ENCODE results near the gene ATAD3C.
"Not testable (repeated sequence)": the region's sequence is repeated elsewhere in the genome, so short reads cannot be mapped to it uniquely, and the experiment has no call there.

The ATAD3C gene

DNA sequence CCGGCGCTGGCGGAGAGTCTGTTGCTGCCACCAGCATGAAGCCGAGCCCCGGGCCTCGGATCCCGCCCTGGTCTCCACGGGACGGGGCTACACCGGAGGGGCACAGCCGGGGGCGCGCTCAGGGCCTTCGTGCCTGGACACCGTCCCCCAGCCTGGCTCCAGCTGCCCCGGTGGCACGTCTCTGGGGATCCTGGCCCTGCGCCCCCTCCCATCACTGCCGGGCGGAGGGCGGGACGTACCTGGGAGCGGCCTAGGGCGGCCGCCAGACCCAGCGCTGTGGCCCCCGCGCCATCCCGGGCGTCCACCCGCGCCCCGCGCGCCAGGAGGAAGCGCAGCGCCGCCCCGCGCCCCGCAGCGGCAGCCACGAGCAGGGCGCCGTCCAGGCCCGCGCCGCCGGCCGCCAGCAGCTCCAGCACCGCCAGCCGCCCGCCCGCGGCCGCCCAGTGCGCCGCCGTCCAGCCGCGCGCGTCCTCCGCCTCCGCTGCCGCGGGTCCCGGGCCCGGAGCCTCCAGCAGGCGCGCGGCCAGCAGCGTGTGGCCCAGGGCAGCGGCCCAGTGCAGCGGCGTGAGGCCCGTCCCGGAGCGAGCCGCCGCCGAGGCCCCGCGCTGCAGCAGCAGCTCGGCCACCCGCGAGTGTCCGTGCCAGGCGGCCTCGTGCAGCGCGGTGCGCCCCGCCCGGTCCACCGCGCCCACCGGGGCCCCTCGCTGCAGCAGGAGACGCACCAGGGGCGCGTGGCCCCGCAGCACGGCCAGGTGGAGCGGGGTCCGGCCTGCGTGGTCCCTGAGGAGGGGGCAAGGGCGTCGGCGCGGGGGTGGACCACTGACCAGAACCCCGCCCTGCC, 29.5 kb upstream of the ATAD3C start:
- no peak for DNase-seq

DNA sequence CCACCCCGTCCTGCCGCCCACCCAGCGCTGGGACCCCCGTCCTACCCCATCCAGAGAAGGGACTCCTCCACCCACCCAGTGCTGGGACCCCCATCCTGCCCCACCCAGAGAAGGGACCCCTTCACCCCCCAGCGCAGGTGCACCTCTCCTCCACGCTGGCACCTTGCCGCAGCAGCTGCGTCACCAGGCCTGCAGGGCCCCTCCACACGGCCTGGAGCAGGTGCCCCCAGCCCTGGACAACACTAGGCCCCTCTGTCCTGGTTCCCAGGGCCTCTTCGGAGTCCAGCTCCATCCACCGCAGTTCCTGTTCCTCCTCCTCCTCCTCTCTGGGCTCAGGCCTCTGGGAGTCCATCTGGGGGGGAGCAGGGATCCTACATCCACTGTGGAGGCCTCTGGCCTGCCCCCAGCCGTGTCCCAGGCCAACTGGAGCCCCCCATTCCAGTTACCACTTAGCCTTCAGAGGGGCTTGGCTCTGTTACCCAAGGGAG, 28.8 kb upstream of the ATAD3C start:
- DNase-seq: no peak

DNA sequence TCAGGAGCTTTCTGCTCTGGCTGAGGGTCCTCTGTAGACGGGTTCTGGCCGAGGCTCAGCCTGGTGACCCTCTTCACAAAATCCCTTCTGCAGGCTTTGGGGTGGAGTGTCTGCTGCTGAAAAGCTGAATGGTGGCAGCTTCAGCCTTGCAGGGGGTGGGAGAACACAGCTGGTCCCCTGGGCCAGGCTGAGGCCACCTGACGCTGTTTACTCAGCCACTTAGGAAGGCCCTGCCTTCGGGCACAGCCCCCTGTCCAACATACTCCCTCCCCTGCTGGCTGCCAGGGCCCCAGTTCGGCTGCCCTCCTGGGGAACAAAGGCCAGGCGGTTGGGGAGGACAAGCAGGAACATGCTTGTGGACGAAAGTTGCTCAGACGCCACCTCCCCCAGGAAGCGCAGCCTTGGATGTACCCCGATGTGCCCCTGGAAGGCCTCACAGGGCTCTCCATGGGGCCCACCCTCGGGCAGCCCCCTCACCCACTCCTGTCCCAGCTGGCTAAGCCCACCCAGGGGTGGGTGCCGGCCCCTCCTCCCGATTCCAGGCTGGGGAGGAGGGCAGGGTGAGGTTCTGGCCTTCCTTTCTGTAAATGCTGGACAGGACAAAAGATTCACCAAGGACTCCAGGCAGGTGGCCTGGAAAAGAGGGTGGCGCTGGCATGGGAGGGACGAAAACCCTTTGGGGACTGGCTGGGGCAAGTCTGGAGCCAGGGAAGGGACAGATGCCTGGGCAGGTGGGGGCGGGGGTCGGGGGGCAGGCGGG, 28.2 kb upstream of the ATAD3C start, which contains the start of gene ANKRD65:
Gene ANKRD65 (minus strand): TSS at position 130 of the 760 bp plus-strand sequence. CDS start 271 bp downstream, outside the sequence.
- no peak for DNase-seq

GRCh38 chr1:1421907-1422464, 27.5 kb upstream of the ATAD3C start:
- no peak for DNase-seq

DNA sequence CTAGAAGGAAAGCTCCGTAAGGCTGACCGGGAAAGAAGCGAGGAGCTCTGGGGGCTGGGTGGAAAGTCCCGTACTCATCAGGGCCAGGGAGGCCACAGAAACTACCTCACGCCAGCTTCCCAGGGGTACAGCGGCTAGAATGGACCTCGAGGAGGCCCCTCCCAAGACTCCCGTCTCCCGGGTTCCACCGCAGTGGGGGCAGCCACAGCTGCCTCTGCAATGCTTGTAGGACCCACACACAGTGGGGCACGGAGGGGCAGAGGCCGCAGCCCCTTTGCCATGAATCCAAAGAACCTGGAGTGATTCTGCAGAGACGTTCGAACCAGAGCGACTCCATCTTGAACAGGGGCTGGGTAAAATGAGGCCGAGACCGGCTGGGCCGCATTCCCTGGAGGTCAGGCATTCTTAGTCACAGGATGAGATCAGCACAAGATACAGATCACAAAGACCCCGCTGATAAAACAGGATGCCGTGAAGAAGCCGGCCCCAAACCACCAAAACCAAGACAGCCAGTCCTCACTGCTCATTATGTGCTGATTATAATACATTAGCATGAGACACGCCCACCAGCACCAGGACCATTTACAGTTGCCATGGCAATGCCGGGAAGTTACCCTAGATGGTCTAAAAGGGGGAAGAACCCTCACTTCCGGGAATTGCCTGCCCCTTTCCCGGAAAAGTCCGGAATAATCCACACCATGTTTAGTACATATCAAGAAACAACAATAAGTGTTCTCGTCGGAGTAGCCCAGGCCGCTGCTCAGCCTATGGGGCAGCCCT, 26.8 kb upstream of the ATAD3C start:
- DNase-seq: no peak

- no peak for DNase-seq
Observed at GRCh38 chr1:1423245-1423597, 26.3 kb upstream of the ATAD3C start.

- no peak for DNase-seq
Observed at GRCh38 chr1:1424707-1425106, 24.8 kb upstream of the ATAD3C start.

- no peak for DNase-seq
Observed at GRCh38 chr1:1425426-1425752, 24.1 kb upstream of the ATAD3C start.

DNA sequence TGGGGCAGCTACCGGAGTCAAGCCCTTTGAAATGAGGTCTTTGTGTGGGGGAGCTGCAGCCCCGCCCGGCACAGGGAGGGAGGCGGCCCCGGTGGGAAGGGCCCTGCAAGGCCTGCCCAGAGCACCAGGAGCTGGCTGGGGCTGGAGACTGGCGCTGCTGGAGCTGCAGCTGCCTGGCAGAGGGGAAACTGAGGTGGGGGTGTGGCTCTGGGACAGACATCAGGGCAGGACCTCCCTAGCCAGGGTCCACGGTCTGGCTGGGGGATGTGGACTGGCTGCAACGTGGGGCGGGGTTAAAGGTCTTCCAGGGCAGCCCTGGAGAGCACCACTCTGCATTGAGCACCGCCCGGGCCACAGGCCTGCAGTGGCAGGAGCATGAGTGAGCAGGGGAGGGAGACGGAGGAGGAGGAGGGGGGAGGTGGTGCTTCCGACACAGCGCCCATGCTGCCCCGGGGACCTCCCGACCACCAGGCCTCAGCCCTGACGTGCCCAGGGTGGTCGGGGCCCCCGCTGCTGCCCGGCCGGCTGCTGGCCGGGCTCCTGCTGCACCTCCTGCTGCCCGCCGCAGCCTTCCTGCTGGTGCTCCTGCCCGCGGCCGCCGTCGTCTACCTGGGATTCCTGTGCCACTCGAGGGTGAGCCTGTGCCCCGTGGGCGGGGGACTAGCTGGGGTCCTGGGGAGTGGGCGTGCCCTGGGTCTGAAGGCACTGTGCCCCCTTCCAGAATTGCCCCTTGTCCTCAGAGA, 23.6 kb upstream of the ATAD3C start:
- DNase-seq: no peak

DNA sequence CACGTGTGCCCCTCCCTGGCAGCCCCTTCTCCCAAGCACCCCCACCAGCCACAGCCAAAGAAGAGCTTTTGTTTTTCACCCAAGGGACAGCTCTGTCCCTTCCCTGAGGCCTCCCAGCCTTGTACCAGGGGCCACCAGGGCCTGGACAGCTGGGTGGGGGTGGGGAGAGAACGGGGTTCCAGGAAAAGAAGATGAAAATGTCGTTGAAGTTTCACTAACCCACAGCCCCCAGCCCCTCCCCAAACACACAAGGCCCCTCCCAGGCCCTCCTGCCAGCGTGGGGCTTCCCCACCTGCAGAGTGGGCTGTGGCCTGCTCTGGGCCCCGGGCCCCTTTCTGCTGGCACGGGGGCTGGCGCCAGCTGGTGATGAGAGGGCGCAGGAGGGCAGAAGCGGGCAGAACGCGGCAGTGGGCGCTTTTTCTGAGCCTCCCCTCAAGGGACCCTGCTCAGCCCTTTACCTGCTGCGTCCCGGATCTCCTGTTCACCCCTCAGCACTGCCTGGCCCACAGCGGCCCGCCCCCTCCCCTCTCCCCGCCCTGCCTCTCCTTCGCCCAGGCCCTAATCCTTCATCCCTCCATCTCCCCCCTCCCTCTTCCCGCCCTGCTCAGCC, 22.9 kb upstream of the ATAD3C start:
- no peak for DNase-seq

DNA sequence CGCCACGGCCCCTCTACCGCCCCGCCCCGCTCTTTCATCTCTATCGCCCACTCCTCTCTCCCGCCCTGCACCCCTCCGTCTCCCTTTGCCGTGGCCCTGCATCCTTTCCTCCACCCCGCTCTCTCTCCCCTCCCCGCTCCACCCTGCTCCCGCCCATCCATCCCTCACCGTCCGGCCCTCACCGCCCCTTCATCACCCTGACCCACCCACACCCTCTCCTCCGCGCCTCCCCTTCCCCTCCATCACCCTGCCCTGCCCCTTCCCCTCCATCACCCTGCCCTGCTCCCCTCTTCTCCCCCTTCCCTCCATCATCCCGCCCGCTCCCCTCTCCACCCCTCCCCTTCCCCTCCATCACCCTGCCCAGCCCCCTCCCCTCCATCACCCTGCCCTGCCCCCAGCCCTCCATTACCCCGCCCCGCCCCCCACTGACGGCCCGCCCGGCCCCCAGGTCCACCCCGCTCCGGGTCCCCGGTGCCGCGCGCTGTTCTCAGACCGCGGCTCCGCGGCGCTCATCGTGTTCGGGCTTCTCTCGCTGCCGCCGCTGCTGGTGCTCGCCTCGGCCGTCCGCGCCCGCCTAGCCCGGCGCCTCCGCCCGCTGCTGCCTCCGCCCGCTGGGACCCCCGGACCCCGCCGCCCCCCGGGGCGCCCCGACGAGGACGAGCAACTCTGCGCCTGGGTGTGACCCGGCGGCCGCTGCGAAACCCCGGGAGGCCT, 22.2 kb upstream of the ATAD3C start:
- peak; percentile 63 for DNase-seq

DNA sequence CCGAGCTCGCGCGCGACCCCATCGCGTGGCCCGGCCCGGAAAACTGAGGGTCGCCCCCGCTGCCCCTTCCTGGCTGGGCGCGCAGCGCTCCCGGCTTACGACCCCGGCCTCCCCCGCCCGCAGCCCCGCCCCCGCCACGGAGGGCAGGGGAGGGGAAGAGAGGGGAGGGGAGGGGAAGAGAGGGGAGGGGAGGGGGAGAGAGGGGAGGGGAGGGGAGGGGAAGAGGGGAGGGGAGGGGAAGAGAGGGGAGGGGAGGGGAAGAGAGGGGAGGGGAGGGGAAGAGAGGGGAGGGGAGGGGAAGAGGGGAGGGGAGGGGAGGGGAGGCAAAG, 21.7 kb upstream of the ATAD3C start:
- DNase-seq: peak; percentile 61

DNA sequence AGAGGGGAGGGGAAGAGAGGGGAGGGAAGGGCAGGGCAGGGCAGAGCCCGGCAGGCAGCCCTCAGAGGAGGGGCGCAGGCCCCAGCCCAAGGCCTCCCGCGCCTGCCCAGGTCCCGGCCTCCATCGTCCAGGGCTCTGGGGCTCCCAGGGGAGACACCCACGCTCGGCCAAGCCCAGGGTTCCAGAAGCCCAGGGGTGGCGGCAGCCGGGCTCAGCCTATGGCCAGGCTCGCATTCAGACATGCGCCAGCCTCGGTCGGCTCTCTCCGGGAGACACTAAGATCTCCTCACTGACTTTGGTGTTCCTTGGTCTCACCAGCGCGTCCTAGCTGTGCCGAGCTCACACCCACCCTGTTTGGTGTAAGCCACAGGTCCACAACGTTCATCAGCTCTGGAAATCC, 21.3 kb upstream of the ATAD3C start:
- DNase-seq: no peak

DNA sequence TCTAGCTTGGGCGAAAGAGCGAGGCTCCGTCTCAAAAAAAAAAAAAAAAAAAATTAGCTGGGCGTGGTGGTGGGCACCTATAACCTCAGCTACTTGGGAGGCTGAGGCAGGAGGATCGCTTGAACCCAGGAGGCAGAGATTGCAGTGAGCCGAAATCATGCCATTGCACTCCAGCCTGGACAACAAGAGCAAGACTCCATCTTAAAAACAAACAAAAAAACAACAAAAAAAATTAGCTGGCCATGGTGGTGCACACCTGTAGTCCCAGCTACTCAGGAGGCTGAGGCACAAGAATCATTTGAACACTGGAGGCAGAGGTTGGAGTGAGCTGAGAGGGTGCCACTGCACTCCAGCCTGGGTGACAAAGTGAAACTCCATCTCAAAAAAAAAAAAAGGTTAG, 20.5 kb upstream of the ATAD3C start:
- not testable (repeated sequence) for DNase-seq

DNA sequence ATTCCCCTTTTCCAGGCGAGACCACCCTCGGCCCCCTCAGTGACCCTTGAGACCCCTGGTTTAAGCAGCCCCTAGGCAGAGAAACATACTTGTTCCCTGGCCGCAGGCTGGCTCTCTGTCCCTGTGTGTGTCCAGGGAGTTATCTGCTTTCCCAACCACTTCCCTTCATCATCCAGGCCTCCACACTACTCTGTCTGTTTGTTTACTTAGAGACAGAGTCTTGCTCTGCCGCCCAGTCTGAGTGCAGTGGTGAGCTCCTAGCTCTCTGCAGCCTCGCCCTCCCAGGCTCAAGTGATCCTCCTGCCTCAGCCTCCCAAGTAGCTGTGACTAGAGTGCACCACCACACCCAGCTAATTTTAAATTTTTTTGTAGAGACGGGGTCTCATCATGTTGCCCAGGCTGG, 19.8 kb upstream of the ATAD3C start:
- DNase-seq: peak; percentile 48

DNA sequence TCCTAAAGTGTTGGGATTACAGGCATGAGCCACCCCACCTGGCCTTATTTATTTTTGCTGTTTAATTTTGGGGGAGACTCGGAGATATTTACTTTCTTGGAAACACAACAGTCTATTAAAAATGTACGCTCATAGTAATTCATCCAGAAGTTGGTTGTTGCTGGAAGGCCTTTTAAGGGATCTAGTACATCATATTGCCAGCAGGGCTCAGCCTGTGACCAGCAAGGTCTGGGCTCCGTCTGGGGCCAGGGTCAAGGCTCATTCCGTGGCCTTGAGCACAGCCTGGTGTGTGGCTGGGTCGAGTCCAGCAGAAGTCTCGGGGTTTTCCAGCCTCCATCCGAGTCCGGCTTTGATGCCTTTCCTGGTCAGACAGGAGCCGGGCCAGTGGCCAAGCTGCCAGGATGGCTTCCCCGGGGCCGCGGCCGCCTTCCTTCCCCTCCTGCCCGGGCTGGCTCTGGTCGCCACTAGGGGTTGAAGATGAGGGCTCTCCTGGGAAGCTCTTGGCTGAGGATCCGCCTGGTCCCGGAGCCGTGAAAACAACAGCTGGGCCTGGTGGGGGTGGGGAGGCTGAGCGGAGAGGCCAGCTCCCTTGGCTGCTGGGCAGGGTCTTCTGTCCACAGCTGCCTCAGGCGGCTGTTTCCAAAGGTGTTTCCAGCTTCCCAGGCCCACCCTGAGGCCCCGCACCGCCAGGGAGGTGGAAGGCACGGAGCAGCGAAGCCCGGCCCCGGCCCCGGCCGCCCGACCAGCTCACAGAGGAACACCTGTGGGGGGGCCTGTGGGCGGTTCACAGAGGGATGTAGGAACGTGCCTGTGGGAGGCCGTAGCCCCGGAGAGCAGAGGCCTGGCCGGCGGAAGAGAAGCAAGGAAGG, 19.1 kb upstream of the ATAD3C start:
- DNase-seq: peak; percentile 87

GRCh38 chr1:1430992-1431844, 18.3 kb upstream of the ATAD3C start:
- DNase-seq: peak; percentile 59

GRCh38 chr1:1431845-1432273, 17.6 kb upstream of the ATAD3C start:
- DNase-seq: peak; percentile 60

DNA sequence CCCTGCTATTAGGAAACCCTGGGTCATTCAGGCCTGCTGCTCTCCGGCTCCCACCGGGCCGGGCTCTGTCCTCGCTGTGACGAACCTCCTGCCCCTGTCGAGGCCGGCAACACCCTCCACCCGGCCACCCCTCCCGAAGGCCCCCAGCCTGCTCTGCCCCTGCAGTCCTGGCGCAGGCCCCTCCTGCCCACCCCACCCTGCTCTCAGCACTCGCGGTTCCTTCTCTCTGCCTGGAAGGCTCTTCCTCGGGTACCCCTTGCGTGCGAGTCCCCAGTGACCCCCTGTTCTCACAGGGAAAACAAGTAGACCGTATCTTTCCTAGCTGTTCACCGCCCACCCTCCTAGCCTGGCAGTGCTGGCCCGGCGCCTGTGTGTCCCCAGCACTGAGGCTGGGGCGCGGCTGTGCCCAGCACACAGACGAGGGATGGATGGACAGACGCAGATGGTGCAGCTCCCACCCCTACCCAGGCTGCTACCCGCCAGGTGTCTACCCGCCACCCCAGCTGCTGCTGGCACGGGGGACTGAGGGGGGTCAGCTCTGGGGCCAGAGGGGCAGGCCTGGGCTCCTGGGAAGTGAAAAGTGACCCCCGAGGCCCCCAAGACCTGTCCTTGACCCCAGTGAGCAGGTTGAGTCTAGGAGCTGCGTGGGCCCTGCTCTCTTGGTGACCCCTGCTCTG, 17.1 kb upstream of the ATAD3C start:
- peak; percentile 74 for DNase-seq

Measured in right forelimb (tissue), 1 donor.